ENCODE data around the gene SNAPC2. TPM values are rescaled to one million over a fixed set of nuclear protein-coding genes. Genes with fewer than 3 reads are reported as not detected.
"Not testable (repeated sequence)": the region's sequence is repeated elsewhere in the genome, so short reads cannot be mapped to it uniquely, and the experiment has no call there.

SNAPC2 gene
- total RNA-seq, 2 experiments from 2014 or later, result 18.7 to 20.2 TPM

DNA sequence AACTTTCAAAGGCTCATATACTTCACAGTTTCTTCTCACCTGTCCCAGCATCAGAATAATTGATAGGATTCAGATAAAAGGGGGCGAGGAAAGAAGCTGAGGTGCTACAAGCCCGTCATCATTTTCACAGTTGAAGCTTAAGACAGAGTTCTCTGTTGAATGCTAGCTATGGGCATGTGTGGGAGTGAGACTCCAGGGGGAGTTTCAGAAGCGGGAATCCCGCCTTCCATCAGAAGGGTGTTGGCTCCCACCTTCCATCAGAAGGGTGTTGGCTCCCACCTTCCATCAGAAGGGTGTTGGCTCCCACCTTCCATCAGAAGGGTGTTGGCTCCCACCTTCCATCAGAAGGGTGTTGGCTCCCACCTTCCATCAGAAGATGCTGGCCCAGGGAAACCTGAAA, 40.9 kb downstream of the SNAPC2 start:
- intact Hi-C loops (cut with micrococcal nuclease); H3K4me1 Mint-ChIP-seq (ENCODE audit: low read depth); H3K27me3 Mint-ChIP-seq; POLR2A ChIA-PET; H3K27ac Mint-ChIP-seq; H3K4me3 Mint-ChIP-seq; DNase-seq; H3K9me3 Mint-ChIP-seq; CTCF ChIA-PET: not testable (repeated sequence)
- H3K36me3 Mint-ChIP-seq, result peaks cover 14% of the 10 kb centered on the region

DNA sequence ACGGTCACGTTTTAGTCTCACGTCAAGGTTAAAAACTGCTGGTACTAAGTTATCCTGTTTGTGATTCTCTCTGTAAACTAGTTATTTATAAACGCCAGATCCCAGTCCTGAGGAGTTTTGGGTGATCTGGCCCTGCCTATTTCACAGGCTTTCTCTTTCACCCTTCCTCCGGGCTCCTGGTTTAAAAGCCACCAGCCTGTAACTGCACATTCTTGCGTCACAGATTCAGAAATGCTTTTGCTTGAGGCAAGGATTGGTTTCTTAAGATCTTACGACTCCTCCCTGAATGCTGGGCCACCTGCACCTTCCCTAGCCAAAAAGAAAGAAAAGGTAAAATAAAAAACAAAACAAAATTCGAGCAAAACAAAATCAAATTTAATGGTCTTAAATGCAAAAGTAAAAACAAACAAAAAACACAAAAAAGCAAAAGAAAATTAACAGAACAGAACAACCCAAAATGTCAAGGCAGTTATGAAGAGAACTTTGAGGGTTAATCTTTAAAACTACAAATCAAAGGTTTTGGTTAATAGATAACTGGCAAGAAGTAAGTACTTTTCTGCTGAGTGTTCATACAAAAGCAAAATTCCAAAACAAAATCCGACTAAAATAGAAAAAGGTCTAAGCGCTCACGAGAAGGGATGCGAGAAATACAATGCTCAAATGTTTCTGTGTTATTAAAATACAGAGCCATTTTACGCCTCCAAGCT, 41.9 kb downstream of the SNAPC2 start:
- no peak overlapping the region for H3K27ac Mint-ChIP-seq
- peaks cover 19% of the 10 kb centered on the region for H3K36me3 Mint-ChIP-seq
- ChIA-PET CTCF (interaction anchor here (1.0 kb wide), 1 partner anchor 9 kb away, joined by 4 read pairs; no protein-coding TSS in a partner anchor), POLR2A (no interaction called here)
- H3K4me1 Mint-ChIP-seq (ENCODE audit: low read depth), result no peaks in the 10 kb centered on the region
- H3K9me3 Mint-ChIP-seq, result no peaks in the 10 kb centered on the region
- no peak overlapping the region for H3K4me3 Mint-ChIP-seq
- DNase-seq, result no peak
- intact Hi-C loops (cut with micrococcal nuclease), result no loop called here
- no peaks in the 10 kb centered on the region for H3K27me3 Mint-ChIP-seq

DNA sequence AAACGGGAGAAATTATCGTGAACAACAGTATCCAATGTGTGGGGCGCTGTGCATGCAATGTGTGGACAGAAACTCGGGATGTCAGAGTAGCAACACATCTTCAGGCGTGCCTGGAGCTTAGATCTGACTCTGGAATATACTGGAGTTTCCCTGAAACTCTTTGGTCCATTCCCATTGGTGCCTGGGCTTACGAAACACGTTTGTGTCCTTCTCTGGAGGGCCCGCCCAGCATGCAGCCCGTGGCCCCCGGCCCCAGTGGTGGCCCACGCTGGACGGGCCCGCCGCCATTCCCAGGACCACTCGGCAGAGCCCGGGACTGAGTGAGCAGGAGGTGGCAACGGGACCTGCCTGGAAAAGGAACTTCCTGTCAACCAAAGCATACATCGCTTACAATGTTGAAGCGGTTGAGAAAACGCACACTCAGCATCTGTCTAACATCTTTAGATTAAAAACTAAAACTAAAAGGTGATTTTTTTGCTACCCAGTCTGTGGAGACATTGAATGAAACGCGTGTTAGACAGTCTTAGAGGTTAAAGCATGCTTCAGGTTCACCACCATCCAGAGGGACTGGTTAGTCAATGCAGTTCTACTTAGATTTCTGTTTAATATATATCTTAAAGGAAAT, 42.6 kb downstream of the SNAPC2 start:
- ChIA-PET CTCF (interaction anchor here (1.0 kb wide), 1 partner anchor 8 kb away, joined by 4 read pairs; no protein-coding TSS in a partner anchor), POLR2A (no interaction called here)
- H3K36me3 Mint-ChIP-seq, result peaks cover 19% of the 10 kb centered on the region
- H3K9me3 Mint-ChIP-seq, result no peaks in the 10 kb centered on the region
- intact Hi-C loops (cut with micrococcal nuclease), result no loop called here
- H3K27ac Mint-ChIP-seq, result no peak overlapping the region
- DNase-seq, result no peak
- no peaks in the 10 kb centered on the region for H3K27me3 Mint-ChIP-seq
- no peak overlapping the region for H3K4me3 Mint-ChIP-seq
- no peaks in the 10 kb centered on the region for H3K4me1 Mint-ChIP-seq (ENCODE audit: low read depth)

DNA sequence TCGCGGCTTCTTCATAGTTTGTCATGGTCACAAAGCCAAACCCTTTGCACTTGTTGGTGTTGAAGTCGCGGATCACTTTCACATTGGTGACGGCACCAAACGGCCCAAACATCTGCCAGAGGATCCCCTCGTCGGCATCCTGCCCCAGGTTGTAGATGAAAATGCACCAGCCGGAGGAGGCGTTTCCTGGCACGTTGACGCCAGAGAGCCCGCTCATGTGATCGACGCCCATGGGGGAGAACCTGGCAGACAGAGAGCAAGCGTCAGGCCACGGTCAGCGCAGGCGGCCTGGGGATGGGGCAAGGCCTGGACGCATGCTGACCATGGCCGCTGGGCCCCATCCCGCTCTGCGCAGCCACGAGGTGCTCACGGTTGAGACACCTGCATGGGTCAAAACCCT, 43.4 kb downstream of the SNAPC2 start:
- POLR2A ChIA-PET, result no interaction called here
- Mint-ChIP-seq H3K36me3 (peaks cover 19% of the 10 kb centered on the region), H3K27me3 (no peaks in the 10 kb centered on the region)

DNA sequence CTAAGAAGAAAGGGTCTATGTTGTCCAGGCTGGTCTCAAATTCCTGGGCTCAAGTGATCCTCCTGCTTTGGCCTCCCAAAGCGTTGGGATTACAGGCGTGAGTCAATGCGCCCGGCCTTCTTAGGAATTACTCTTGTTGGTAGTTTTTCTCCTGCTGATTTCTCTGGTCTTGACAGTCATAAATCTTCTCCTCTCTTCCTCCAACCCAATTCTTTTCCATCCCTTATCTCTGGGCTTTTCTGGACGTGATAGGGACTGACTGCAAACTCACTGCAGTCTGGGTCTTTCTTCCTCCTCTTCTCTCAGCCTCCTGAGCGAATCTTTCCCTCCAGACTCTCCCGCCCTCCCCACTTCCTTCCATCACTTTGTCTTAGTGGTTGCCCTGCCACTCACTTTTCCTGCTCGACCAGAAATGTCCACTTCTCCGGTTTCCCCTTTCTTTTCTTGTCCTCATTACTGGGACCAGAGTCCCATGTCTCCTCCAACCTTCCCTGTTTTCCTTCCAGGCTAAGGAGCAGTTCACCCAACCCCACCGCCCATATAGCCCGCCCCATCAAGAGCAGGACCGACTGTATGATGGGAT, 45.2 kb downstream of the SNAPC2 start:
- H3K27ac Mint-ChIP-seq, result no peak overlapping the region
- ChIA-PET POLR2A (no interaction called here), CTCF (interaction anchor here (1.1 kb wide), 1 partner anchor 21 kb away, joined by 5 read pairs; no protein-coding TSS in a partner anchor)
- DNase-seq, result no peak
- H3K36me3 Mint-ChIP-seq, result peaks cover 19% of the 10 kb centered on the region
- no peaks in the 10 kb centered on the region for H3K4me1 Mint-ChIP-seq (ENCODE audit: low read depth)
- no peaks in the 10 kb centered on the region for H3K9me3 Mint-ChIP-seq
- no peaks in the 10 kb centered on the region for H3K27me3 Mint-ChIP-seq
- intact Hi-C loops (cut with micrococcal nuclease), result no loop called here
- H3K4me3 Mint-ChIP-seq, result no peak overlapping the region

More for the DNA sequence above, 43.4 kb downstream of the SNAPC2 start:
- no peak overlapping the region for H3K27ac Mint-ChIP-seq
- intact Hi-C loops (cut with micrococcal nuclease), result no loop called here
- no peaks in the 10 kb centered on the region for H3K9me3 Mint-ChIP-seq
- CTCF ChIA-PET, result no interaction called here
- H3K4me1 Mint-ChIP-seq (ENCODE audit: low read depth), result no peaks in the 10 kb centered on the region
- no peak for DNase-seq
- H3K4me3 Mint-ChIP-seq, result no peak overlapping the region

DNA sequence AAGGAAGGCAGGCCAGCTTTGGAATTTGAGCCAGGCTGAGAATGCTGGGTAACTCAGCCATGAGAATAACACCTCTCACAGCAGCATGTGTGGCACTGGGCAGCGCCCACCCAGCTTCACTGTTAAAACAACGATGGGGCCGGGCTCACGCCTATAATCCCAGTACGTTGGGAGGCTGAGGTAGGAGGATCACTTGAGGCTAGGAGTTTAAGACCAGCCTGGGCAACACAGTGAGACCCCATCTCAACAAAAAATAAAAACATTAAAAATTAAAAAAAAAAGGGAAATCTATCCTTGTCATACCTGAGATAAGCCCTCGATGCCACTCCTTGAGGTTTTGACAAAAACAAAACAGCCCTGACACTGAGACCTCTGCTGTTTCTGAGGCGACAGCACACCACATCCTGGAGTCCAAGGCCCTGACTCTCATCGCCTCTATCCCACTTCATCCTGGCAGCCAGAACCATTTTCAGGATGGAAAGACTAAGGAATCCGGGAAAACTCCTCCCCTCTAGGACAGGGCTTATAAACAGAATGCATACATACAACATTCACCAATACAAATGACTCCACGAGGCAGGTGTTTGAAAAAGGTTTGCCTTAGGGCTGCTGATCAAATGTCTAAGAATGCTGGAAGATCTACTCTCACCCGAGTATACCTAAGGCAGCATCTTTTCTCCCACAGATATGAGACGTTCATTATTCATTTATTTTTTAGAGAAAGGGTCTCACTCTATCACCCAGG, 46.0 kb downstream of the SNAPC2 start:
- DNase-seq, result no peak
- POLR2A ChIA-PET, result no interaction called here
- CTCF ChIA-PET, result no interaction called here
- Mint-ChIP-seq H3K36me3 (peaks cover 19% of the 10 kb centered on the region), H3K27me3 (no peaks in the 10 kb centered on the region), H3K4me1 (ENCODE audit: low read depth) (no peaks in the 10 kb centered on the region), H3K9me3 (no peaks in the 10 kb centered on the region), H3K4me3 (no peak overlapping the region), H3K27ac (no peak overlapping the region)
- intact Hi-C loops (cut with micrococcal nuclease), result no loop called here

DNA sequence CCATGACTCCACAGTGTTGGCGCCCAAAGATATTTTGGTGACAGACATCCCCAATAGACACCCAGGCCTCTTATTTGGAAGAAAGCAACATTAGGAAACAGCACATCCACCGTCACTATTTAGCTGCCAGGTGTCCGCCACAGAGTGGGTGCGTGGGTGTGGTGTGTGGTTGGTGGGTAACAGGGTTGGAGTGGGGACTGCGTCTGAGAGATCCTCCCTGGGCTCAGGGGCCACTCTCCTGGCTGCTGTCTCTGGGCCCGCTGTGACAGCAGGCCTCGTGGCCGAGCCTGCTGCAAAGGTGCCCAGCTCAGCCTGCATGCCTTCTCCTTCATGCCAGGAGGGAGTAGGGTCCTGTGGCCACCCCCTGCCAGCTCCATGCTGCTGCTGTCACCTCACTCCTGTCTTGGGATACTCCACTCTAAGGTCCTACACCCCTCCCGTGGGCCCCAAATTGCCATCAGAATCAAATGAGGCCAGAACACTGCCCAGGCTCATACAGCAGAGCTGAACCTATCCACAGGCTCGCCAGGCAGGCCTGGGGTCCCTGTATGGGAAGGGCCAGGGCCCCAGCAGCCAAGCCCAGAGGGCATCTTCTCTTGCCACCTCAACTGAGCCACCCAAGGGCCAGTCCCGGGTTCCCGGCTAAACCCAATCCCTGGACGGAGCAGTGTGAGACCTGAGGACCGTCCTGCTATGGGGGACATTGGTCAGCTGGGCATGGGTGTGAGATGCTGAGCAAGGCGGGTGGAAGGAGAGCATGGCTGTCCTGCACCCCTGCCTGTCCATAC, 48.1 kb downstream of the SNAPC2 start:
- Mint-ChIP-seq H3K27me3 (no peaks in the 10 kb centered on the region), H3K4me1 (ENCODE audit: low read depth) (no peaks in the 10 kb centered on the region), H3K9me3 (no peaks in the 10 kb centered on the region), H3K36me3 (peaks cover 13% of the 10 kb centered on the region), H3K27ac (no peak overlapping the region), H3K4me3 (no peak overlapping the region)
- DNase-seq, result no peak
- ChIA-PET CTCF (interaction anchor here (1.5 to 3.7 kb wide), 2 partner anchors 25 to 35 kb away, joined by 3 to 20 read pairs; partner anchors contain the start of gene TIMM44), POLR2A (no interaction called here)
- intact Hi-C loops (cut with micrococcal nuclease), result no loop called here

DNA sequence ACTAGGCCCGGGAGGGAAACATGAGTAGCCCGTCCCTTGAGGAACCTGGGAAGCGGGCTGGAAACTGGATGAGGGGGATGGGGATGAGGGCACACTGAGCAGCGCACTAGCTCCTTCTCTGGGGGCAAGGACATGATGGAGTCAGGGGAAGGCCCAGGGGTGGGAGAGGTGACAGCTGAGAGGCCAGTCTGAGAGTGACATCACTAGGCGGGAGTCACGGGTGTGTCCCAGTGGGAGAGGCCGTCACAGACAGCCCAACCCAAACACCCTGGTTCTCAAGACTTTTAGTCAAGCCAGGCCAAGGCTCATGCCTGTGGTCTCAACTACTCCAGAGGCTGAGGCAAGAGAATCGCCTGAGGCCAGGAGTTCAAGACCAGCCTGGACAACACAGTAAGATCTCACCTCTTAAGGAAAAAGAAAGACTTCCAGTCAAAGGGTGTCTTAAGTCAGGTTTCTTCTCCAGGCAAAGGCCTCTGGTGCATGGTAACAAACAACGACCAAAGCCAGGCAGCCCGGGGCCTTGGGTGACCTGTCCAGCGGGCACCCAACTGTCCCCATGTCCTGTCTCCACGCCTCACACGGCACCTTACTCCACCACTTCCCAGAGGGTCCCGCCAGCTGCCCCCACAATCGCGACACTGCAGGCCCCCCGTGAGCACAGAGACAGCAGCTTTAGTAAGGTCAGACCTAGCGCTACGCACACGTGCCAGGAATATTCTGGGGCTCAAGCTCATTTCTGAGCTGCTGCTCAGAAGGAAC, 48.8 kb downstream of the SNAPC2 start:
- Mint-ChIP-seq H3K27me3 (no peaks in the 10 kb centered on the region), H3K9me3 (no peaks in the 10 kb centered on the region), H3K4me3 (no peak overlapping the region), H3K36me3 (peaks cover 16% of the 10 kb centered on the region), H3K27ac (no peak overlapping the region), H3K4me1 (ENCODE audit: low read depth) (no peaks in the 10 kb centered on the region)
- ChIA-PET CTCF (interaction anchor here (0.7 to 3.7 kb wide), 4 partner anchors 25 to 169 kb away, joined by 3 to 20 read pairs (median 4); partner anchors contain the start of gene TIMM44), POLR2A (no interaction called here)
- intact Hi-C loops (cut with micrococcal nuclease), result no loop called here
- no peak for DNase-seq

DNA sequence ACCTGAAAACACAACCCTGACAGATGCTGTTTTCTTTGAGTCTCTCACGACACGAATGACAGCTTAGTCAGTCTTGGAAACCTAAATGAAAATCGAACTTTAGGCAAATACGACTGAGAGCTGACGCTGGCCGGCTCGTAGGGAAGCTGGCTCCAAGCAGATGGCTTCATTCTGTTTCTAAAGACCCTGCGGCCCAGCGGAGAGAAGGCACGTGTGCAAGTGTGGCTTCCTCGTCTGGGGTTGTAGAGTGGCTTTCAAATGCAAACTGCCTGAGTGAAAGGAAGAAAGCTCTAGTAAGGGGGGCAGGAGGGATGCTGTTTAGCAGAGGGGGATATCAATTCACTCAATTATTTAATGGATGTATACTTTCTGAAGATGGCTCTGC, 49.4 kb downstream of the SNAPC2 start:
- Mint-ChIP-seq H3K27me3 (no peaks in the 10 kb centered on the region), H3K4me3 (no peak overlapping the region), H3K4me1 (ENCODE audit: low read depth) (no peaks in the 10 kb centered on the region), H3K36me3 (peaks cover 20% of the 10 kb centered on the region), H3K9me3 (no peaks in the 10 kb centered on the region), H3K27ac (no peak overlapping the region)
- intact Hi-C loops (cut with micrococcal nuclease), result no loop called here
- no peak for DNase-seq
- POLR2A ChIA-PET, result no interaction called here
- CTCF ChIA-PET, result interaction anchor here (0.7 to 3.7 kb wide), 7 partner anchors 26 to 169 kb away, joined by 3 to 20 read pairs (median 4); partner anchors contain the start of genes SNAPC2 and TIMM44

DNA sequence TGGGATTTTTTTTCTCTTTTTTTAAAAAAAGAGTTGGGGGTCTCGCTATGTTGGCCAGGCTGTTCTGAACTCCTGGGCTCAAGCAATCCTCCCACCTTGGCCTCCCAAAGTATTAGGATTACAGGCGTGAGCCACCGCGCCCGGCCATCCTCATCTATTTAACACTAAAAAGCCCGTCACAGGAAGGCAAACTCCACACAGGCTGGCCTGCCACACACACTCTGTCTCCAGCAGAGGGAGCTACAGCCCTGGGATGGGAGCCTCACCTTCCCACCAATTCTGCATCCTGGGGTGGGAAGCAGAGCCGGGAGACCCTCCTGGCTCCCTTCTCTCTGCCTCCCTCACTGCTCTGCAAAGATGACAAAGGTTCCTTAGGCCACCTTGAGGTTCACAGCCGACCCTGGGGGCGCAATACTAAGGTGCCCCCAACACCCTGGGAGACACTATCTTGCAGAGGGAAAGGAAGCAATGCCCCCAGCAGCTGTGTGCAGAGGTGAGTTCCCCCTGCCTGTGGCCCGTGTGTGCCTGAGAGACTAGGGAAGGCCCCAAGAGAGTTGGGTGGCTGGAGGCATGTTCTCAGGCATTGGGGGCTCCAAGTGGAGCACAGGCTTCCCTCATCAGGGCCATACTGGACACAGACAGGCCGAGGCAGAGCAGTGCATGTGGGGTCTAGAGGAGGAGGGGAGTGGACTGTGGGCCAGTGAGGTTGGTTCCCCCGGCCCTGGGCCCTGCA, 50.7 kb downstream of the SNAPC2 start:
- Mint-ChIP-seq H3K4me3 (no peak overlapping the region), H3K27ac (no peak overlapping the region), H3K4me1 (ENCODE audit: low read depth) (no peaks in the 10 kb centered on the region), H3K9me3 (no peaks in the 10 kb centered on the region), H3K27me3 (no peaks in the 10 kb centered on the region), H3K36me3 (peaks cover 17% of the 10 kb centered on the region)
- DNase-seq, result peak; percentile 36
- ChIA-PET POLR2A (no interaction called here), CTCF (interaction anchor here (0.6 to 3.7 kb wide), 19 partner anchors 8 to 374 kb away, joined by 3 to 20 read pairs (median 3); partner anchors contain the start of genes FBN3 and TIMM44)
- intact Hi-C loops (cut with micrococcal nuclease), result no loop called here

All from activated CD4-positive, alpha-beta memory T cell treated with anti-CD3 and anti-CD28 coated beads for 36 hours (primary cell).